ENCODE measurements around the gene PCDHGA12.
"Not testable (repeated sequence)": the region's sequence is repeated elsewhere in the genome, so short reads cannot be mapped to it uniquely, and the experiment has no call there.

The PCDHGA12 gene

GRCh38 chr5:141409598-141410306 lies 20.6 kb upstream of the PCDHGA12 start:
- DNase-seq = no peak

DNA sequence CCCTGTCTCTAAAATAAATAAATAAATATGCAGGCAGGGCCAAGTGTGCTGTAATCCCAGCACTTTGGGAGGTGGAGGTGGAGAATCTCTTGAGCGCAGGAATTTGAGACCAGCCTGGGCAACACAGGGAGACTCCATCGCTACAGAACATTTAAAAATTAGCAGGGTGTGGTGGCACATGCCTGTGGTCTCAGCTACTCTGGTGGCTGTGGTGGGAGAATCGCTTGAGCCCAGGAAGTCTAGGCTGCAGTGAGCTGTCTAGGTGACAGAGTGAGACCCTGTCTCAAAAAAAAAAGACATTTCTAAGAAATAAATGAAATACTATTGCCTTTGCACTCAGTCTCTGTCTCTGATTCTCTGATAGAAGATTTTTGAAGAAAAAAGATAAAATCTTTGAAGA lies 18.7 kb upstream of the PCDHGA12 start:
- no peak for DNase-seq

GRCh38 chr5:141412854-141413539 lies 17.3 kb upstream of the PCDHGA12 start, which contains the start of gene PCDHGA10:
TSS of gene PCDHGA10 (plus strand) at chr5:141412987. CDS start at chr5:141413176, 189 bp downstream.
- DNase-seq = peak in 1 of 2 experiments; percentile 23

GRCh38 chr5:141413540-141414069 lies 16.7 kb upstream of the PCDHGA12 start:
- no peak for DNase-seq

DNA sequence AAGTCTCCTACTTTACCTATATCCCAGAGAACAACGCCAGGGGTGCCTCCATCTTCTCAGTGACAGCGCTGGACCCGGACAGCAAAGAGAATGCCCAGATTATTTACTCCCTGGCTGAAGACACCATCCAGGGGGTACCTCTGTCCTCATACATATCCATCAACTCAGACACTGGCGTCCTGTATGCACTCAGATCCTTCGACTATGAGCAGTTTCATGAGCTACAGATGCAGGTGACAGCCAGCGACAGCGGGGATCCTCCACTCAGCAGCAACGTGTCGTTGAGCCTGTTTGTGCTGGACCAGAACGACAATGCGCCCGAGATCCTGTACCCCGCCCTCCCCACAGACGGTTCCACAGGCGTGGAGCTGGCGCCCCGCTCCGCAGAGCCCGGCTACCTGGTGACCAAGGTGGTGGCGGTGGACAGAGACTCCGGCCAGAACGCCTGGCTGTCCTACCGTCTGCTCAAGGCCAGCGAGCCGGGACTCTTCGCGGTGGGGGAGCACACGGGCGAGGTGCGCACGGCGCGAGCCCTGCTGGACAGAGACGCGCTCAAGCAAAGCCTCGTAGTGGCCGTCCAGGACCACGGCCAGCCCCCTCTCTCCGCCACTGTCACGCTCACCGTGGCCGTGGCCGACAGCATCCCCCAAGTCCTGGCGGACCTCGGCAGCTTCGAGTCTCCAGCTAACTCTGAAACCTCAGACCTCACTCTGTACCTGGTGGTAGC lies 15.6 kb upstream of the PCDHGA12 start:
- DNase-seq = not testable (repeated sequence)

- DNase-seq = not testable (repeated sequence)
Observed at GRCh38 chr5:141415275-141415618, 15.1 kb upstream of the PCDHGA12 start.

DNA sequence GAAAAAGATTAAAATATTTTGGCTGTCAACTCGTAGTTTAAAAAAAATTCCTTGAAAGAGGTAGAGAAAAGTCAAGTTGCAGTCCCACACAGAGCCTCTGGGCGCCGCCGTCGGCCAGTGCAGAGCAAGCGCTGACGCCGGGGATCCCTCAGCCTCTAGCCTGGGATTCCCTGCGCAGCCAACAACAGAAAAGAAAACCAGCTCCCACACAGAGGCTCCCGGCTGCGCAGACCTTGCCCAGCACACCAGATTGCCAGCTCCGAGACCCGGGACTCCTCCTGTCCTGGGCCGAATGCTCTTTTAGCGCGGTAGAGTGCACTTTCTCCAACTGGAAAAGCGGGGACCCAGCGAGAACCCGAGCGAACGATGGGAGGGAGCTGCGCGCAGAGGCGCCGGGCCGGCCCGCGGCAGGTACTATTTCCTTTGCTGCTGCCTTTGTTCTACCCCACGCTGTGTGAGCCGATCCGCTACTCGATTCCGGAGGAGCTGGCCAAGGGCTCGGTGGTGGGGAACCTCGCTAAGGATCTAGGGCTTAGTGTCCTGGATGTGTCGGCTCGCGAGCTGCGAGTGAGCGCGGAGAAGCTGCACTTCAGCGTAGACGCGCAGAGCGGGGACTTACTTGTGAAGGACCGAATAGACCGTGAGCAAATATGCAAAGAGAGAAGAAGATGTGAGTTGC lies 12.7 kb upstream of the PCDHGA12 start, which contains the start of gene PCDHGB7:
PCDHGB7 (plus strand) TSS at position 184 of the 679 bp plus-strand sequence; CDS start at position 367, 183 bp downstream.
- DNase-seq = not testable (repeated sequence)

- no peak for DNase-seq
Observed at GRCh38 chr5:141419074-141419880, 11.0 kb upstream of the PCDHGA12 start.

- no peak for DNase-seq
Observed at GRCh38 chr5:141420855-141421488, 9.3 kb upstream of the PCDHGA12 start, which contains the start of gene PCDHGA11. TSS of gene PCDHGA11 (plus strand) at chr5:141421051. CDS start at chr5:141421228, 177 bp downstream.

DNA sequence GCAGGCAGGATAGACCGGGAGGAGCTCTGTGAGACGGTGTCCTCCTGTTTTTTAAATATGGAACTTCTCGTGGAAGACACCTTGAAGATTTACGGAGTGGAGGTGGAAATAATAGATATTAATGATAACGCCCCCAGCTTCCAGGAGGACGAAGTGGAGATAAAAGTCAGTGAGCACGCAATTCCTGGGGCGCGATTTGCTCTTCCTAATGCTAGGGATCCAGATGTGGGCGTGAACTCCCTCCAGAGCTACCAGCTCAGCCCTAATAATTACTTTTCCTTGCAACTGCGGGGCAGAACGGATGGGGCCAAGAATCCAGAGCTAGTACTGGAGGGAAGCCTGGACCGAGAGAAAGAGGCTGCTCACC lies 8.8 kb upstream of the PCDHGA12 start:
- no peak for DNase-seq

DNA sequence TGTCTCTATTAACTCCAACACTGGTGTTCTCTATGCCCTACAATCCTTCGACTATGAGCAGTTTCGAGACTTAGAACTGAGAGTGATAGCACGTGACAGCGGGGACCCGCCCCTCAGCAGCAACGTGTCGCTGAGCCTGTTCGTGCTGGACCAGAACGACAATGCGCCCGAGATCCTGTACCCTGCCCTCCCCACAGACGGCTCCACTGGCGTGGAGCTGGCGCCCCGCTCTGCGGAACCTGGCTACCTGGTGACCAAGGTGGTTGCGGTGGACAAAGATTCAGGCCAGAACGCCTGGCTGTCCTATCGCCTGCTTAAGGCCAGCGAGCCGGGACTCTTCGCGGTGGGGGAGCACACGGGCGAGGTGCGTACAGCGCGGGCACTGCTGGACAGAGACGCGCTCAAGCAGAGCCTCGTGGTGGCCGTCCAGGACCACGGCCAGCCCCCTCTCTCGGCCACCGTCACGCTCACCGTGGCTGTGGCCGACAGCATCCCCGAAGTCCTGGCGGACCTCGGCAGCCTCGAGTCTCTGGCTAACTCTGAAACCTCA lies 7.5 kb upstream of the PCDHGA12 start:
- no peak for DNase-seq

- DNase-seq = no peak
Observed at GRCh38 chr5:141427783-141428426, 2.4 kb upstream of the PCDHGA12 start.

- DNase-seq = no peak
Observed at GRCh38 chr5:141431286-141431685, 979 bp downstream of the PCDHGA12 start.

GRCh38 chr5:141432308-141432707 lies 2.0 kb downstream of the PCDHGA12 start:
- DNase-seq = not testable (repeated sequence)

DNA sequence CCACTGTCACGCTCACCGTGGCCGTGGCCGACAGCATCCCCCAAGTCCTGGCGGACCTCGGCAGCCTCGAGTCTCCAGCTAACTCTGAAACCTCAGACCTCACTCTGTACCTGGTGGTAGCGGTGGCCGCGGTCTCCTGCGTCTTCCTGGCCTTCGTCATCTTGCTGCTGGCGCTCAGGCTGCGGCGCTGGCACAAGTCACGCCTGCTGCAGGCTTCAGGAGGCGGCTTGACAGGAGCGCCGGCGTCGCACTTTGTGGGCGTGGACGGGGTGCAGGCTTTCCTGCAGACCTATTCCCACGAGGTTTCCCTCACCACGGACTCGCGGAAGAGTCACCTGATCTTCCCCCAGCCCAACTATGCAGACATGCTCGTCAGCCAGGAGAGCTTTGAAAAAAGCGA lies 2.4 kb downstream of the PCDHGA12 start:
- not testable (repeated sequence) for DNase-seq

DNA sequence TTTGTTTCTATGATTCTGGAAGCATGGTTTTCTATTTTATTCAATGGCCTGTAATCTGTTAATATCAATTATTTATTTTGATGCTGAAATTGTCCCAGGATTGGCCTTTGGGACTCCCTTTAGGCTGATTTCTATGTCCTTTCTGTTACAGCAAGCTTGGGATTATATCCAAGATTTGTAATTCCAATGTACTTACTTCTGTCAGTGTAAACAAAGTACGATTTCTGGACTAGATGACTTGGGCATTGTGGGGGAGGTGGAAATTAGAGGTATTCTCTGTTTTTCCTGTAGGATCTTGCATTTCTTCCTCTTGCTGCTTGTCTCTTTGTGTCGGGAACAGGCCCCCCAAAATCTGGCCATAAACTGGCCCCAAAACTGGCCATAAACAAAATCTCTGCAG lies 3.7 kb downstream of the PCDHGA12 start:
- no peak for DNase-seq

GRCh38 chr5:141437221-141437620 lies 6.9 kb downstream of the PCDHGA12 start:
- DNase-seq = no peak

GRCh38 chr5:141439411-141440141 lies 9.3 kb downstream of the PCDHGA12 start:
- DNase-seq = no peak

GRCh38 chr5:141440341-141440740 lies 10.0 kb downstream of the PCDHGA12 start:
- no peak for DNase-seq

Measured in NCI-H1930 (cell line).